NCI-H187 treated with DMSO at 0.1 percent for 48 hours (cell line): ENCODE measurements around the gene AHRR.
"Not testable (repeated sequence)": the region's sequence is repeated elsewhere in the genome, so short reads cannot be mapped to it uniquely, and the experiment has no call there.

Source experiments
- DNase-seq: peaks from one replicate; lab custom pipeline; 2025; lab: John Stamatoyannopoulos, UW

Gene AHRR

DNA sequence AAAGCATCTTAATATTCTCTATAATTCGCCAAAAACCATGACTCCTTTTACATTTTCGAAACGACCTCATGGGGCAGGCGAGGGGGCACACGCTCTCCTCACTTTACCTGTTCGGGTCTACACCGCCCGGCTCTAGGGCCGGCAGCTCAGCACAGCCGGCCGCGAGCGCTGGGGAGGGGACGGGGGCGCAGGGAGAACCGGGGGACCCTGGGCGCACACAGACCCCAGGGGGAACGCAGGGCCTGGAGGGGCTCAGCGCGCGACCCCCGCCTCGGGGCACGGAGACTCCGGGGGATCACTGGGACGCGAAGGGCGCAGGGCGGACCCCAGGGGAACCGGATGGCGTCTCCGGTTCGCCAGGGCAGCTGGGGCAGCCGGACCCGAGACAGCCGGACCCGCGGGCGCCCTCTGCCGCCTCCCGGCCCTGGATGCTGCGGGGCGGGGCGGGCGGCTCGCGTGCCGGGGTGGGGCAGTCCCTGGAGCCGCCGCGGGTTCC, at the start of gene AHRR:
Gene AHRR, plus strand, starts transcription at position 485 of the 496 bp plus-strand sequence. CDS start 22,189 bp downstream, outside the sequence.
- DNase-seq = no peak

DNA sequence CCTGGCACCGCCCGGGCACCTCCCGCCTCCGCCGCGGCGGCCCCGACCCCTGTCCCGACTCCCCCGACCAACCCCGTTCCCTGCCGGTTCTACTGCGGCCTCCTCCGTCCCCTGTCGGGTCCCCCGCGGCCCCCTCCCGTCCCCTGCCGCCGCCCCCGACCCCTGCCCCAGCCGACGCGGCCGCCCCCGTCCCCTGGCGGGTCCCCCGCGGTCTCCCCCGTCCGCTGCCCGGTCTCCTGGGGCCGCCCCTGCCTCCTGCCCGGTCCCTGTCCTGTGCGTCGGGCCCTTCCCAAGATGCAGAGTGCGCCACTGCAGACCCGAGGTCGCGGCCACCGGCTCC, 49.7 kb upstream of the AHRR start:
- not testable (repeated sequence) for DNase-seq

DNA sequence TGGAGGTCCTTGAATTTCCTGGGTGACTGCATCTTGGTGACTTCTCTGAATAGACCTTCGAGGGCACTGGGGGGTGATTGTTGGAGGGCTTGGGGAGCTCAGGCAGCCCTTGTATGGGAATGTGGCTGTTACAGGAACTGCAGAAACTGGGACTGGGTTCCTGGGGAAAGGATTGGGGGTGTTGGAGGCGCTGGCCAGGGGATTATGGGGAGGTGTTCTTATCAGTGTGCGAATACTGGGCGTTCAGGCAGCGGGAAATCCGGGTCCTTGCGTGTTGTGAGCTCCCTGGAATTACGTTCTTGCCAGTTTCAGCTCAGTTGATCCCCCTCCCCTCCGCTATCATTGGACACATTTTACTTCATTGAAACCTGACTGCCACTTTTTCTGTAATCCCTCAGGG, 48.4 kb upstream of the AHRR start:
- DNase-seq = not testable (repeated sequence)

DNA sequence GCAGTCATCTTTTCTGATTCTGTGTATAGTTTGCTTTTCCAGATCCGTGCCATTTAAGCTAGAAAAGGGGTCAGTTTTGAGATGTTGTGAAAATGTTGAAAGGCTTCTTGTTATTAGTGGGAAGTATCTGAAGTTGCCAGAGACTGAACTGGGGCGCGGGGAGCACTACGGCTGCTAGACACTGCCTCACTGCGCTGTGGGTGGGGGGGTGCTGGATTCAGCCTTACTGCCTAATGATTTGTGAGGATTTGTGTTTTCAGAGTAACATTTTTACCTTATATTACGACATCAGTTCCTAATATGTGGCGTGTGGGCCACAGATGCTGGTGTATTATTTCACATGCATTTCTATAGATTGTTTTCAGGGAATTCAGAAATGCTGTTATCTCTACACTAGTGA, 48.0 kb upstream of the AHRR start:
- not testable (repeated sequence) for DNase-seq

DNA sequence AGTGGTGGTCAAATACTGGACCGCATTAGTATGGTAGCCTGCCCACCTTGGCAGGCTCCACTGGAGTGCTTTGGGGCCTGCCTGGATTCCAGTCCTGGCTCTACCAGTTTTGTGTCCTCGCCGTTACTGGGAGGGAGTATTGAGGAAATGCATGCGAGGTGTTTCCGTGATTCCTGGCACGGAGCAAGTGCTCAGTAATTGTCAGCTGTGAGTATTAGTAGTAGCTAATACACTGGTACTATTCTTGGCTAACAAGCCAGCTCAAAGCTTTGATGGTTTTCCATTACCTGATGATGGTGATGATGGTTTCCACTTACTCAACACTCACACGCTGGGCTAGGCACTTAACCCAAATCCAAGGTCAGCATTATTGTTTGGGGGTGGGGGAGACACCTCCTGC, 47.2 kb upstream of the AHRR start:
- not testable (repeated sequence) for DNase-seq

DNA sequence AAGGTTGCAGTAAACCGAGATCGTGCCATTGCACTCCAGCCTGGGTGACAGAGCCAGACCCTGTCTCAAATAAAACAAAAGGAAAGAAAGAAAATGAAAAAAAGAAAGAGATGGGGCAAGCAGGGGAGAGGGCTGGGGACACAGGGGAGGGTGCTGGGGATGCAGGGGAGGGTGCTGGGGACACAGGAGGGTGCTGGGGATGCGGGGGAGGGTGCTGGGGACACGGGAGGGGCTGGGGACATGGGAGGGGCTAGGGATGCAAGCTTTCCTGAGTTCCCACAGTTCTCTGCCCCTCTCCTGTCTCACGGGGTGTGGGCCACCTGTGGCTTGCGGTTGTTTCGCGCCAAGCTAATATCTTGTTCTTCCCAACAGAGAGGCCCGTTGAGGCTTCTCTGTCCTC, 42.9 kb upstream of the AHRR start:
- no peak for DNase-seq

DNA sequence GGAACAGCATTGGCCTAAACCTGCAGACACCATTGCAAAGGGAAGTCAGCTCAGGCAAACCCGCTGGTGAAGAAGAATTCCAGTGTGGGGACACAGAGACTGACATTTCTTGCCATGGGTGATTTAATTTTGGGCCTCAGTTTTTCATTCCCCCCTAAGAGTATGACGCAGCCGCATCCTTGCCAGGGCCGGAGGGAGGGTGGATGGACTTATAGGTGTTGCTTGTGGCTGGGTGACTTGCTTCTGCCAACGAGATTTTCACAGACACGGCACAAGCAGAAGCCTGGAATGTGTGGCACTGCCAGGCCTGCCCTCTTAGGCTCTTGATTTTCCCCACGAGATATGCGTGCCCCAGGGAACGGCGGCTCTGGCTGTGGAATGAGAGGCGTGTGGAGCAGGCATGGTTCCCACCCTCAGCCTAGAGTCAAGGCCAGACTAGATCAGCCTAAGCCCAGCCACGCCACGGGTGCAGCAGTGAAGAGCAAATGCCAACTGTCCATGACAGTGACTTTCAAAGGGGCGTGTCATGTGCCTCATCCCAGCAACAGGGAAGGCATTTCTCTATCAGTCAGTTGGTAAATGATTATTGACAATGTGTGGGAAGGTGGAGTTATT, 42.4 kb upstream of the AHRR start:
- not testable (repeated sequence) for DNase-seq

DNA sequence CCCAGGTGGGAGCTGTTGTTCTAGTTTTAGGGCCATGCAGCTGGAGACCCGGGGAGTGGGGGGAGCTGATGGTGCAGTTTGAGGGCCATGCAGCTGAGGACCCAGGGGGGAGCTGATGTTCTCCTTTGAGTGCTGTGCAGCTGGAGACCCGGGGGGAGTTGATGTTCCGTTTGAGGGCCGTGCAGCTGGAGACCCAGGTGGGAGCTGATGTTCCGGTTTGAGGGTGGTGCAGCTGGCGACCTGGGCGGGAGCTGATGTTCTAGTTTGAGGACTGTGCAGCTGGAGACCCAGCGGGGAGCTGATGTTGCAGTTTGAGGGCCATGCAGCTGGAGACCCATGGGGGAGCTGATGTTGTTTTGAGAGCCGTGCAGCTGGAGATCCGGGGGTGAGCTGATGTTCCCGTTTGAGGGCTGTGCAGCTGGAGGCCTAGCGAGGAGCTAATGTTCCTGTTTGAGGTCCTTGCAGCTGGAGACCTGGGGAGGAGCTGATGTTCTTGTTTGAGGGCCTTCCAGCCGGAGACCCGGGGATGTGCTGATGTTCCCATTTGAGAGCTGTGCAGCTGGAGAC, 35.4 kb upstream of the AHRR start:
- no peak for DNase-seq

DNA sequence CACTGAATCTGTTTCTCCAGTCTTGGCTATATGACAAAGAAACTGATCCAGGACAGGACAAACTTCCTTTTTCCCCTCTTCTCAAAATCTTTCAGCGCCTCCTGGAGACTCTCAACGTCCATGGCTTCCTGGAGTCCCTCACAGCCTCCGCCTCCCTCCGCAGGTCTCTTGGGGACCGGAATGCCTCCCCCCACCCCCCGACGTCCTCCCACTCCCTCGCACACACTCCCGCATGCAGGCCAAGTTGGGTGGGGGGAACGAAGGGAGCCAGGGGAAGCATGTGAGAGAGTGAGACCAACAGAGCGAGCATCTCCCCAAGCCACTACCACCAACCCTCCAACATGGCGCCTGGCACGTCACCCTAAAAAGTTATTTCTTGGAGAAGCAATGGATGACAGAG, 31.3 kb upstream of the AHRR start:
- DNase-seq = not testable (repeated sequence)

DNA sequence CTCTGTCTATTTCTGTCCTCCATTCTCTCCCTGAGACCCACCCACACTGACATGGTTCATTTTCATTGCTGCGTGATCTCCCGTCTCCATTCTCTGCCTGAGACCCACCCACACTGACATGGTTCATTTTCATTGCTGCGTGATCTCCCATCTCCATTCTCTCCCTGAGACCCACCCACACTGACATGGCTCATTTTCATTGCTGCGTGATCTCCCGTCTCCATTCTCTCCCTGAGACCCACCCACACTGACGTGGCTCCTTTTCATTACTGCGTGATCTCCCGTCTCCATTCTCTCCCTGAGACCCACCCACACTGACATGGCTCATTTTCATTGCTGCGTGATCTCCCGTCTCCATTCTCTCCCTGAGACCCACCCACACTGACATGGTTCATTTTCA, 30.2 kb upstream of the AHRR start:
- DNase-seq = not testable (repeated sequence)

DNA sequence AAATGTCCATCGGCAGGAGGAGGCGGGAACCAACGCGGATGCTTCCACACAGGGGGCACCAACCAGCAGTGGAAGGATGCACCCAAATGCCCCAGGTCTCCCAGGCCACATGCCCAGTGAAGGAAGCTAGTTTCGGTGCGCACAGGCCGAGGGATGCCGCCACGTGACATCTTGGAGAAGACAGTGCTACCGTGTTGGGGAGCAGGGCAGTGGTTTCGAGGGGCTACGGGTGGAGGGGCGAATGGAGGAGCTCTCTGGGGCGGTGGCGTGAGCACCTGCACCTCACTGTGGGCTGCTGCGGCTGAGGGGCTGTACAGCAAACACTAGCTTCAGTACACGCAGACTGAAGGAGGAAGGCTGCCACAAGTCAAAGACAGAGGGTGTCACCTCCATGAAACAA, 26.7 kb upstream of the AHRR start:
- not testable (repeated sequence) for DNase-seq

DNA sequence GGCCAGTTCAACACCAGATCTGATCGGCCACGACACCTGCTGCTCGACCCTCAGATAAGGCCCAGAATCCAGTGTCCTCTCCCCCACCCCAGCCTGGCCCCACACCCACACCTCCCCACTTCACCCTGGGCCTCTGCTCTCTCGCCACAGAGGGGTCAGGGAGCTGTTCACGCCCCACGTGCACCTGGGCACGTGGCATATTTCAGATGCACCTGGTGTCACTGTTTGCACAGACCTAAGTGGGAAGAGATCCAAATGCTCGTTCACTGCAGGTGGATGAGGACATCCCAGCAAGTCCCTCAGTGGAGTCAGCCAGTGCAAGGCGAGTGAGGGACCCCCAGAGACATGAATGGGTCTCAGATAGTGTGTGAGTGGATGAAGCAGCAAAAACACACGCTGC, 25.3 kb upstream of the AHRR start:
- DNase-seq = not testable (repeated sequence)

DNA sequence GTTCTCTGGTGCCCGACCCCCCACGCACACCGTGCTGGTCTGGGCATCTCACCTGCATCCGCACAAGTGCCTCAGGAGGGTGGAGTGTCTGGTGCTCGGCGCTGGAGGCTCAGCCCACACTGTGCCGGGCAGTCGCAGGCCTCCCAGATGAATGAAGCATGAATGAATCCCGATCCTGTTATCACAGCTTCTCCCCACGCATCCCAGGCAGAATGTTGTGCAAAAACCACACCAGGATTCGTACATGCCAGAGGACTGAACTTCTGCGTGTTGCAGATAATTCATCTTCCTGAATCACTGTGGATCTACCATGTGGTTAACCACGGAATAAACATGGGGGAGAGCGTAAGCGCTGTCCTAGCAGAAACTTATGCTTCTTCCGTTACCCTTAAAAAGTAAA, 24.6 kb upstream of the AHRR start:
- DNase-seq = not testable (repeated sequence)

DNA sequence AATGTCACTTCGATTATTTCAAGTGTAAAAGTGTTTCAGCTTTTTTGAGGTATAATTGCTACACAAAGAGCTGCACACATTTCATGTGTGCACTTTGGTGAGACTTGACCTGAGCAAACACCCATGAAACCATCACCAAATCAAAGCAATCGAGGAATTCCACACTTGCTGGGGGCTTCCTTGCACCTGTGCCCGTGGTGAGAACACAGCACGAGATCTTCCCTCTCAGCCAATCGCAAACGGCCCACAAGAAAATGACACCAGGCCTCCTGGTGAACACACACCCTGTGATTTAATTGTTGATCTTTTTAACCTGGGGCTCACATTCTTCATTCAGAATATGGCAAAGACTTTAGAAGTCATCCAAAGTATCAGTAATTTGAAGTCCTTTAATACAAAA, 24.1 kb upstream of the AHRR start:
- not testable (repeated sequence) for DNase-seq

DNA sequence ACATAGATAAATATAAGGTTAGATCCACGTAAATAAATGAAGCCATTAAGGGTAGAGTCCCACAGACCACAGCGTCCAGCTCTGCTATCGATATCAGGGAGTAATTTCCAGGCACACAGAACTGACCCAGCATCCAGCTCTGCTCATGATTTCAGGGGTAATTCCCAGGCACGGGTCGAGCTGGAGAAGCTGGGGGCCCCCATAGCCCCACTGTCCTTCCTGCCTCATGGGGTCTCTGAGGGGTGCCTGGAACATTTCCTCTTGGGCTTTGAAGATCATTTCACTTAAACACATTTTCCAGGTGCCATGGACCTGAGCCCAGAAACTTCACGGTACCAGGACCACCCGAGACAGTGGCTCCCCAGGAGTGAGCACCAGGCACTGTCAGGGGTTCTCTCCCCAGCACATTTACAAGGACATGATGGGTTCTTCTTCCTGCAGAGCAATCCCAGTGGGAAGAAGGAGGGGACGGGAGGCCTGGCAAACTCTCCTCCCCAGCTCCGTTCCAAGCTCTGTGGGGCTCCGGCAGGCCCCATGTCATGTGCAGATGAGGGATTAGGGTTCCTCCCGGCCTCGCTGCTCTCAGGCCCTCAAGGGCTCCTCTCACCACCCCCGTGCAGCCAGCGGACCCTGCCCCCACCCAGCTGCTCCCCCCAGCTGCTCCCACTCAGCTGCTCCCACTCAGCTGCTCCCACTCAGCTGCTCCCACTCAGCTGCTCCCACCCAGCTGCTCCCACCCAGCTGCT, 23.4 kb upstream of the AHRR start:
- not testable (repeated sequence) for DNase-seq

DNA sequence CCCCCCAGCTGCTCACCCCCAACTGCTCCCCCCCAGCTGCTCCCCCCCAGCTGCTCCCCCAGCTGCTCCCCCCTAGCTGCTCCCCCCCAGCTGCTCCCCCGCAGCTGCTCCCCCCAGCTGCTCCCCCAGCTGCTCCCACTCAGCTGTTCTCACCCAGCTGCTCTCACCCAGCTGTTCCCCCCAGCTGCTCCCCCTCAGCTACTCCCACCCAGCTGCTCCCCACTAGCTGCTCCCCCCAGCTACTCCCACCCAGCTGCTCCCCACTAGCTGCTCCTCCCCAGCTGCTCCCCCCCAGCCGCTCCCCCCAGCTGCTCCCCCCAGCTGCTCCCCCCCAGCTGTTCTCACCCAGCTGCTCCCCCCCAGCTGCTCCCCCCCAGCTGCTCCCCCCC, 22.8 kb upstream of the AHRR start:
- DNase-seq = no peak

DNA sequence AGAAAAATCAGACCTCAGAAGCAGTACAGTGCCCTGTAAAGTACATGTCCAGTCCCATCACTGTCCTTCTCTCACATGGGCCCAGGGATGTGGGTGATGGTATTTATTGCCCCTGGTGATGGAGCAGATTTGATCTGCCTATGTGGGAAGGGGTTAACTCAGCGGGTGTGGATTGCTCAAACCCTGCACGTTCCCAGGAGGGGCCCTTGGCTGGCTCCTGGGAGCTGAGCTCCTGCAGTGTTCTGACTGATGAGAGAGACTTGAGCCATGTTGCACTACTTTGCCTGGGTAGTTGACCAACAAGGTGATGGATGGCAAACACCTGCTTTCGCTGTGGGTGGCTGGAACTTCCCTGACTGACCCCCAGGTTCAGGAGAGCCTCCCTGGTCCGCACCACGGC, 21.6 kb upstream of the AHRR start:
- DNase-seq = not testable (repeated sequence)

DNA sequence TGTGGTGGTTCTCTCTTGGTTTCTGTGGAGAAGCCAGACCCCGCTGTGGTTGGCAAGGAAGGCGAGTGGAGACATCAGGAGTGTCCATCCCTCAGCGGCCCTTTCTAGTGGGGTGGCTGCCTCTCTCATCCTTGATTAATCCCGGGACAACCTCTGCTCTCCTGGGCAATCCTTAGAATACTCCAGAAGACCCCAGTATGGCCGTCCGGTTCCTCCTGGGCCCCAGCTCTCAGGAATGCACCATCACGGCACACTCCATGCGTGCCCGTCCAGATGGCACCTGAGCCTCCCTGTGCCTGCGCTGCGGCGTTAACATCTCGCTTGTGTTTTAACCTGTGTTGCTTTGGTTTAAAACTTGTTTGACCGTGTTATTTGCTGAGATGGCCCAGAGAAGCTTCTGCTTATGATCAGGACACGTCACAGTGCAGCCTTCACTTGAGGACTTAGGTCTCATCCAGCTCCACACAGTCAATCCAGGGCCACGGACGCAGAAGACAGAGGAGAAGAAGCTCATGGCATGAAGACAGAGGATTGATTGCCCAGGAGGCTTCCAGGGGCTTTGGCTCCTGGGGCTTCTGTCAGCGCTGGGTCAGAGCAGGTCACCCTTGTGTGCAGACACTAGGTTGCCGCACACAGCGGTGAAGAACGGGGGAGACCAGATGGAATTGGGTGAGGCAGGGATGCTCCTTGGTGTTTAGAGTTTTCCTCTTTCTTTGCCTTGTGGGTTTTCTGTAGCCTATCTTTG, 20.7 kb upstream of the AHRR start:
- DNase-seq = not testable (repeated sequence)

DNA sequence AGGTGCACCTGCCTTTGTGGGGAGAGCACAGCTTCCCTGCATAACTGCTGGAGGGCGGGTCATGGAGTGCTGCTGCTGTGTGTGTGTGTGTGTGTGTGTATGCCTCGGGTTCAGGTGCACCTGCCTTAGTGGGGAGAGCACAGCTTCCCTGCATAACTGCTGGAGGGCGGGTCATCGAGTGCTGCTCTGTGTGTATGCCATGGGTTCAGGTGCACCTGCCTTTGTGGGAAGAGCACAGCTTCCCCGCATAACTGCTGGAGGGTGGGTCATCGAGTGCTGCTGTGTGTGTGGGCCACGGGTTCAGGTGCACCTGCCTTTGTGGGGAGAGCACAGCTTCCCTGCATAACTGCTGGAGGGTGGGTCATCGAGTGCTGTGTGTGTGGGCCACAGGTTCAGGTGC, 19.1 kb upstream of the AHRR start:
- peak; percentile 73 for DNase-seq

DNA sequence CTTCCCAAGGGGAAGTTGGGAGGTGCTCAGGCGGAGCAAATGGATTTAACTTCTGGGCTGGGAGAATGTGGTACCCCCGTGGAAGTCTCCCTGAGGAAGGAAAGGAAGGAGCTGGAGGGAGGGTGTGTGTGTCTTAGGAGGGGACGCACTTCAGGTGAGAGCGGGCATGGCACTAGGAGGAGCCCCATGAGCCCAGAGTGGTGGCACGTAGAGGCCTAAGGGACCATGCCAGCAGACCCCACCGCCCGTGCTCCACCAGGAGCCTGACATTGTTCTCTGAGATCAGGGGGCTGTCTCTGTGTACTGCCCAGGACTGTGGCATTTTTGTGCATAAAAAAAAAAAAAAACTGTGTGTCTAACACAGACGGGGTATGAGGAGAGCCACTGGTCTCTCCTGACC, 18.5 kb upstream of the AHRR start:
- DNase-seq = no peak

DNA sequence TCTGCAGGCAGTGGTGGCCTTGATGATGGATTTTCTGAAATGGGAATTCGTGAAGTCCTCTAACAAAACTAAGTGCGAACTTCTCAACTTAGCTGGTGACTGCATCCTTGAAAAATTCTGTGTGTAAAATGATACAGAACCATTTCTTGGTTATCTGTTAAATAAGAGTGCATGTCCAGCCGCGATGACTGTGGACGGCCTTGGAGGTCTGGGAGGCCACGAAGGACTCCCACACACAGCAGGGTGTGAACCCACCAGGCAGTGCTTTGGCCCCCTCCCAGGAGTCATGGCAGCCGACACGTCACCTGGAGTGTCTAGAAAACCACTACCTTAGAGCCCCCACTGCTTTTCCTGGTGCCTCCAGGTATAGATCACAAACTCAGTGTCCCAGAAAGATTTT, 17.8 kb upstream of the AHRR start:
- DNase-seq = not testable (repeated sequence)

DNA sequence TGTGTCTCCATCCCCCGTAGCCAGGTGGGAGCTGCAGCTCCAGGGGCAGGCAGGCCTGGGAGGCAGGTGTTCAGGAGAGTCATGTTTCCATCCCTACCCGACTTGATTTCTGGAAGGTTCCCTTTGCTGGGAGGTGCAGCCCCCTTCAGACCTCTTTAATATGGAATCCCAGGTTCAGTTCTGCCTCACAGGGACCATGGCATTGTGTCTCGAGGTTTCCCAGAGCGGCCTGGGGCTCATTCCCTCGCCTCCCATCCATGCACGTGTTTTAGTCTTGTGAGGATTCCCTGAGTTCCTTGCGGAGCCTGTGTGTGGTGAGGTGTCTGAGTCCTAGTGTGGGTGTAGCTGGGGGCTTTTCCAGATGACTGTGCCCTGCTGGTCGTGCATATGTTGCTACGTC, 16.5 kb upstream of the AHRR start:
- no peak for DNase-seq

DNA sequence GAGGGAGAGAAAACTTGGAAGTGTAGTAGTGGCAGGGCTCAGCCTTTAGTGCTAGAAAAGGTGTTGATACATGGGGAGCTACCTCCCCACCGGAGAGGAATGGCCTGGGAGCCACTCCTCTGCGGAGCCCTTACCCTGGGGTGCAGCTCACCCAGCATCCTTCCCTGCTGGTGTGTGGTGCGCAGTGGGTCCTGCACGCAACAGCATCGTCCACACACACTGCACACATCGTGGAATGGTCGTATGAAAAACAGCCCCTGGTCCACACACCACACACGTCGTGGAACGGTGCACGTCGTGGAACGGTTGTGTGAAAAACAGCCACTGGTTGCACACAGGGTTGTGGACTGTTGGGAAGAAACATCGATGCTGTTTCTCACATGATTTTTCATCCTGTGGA, 16.1 kb upstream of the AHRR start:
- no peak for DNase-seq
